HG02884 (cell line): ENCODE results near the gene SGPL1.
"Not testable (repeated sequence)": the region's sequence is repeated elsewhere in the genome, so short reads cannot be mapped to it uniquely, and the experiment has no call there.

ENCODE experiments used
- ATAC-seq: cut with Tn5 transposase; IDR thresholded peaks from one replicate; pipeline ENCODE4 v1.9.1; 2021; ENCODE audit warnings: mild to moderate bottlenecking, moderate library complexity; ENCODE audit not compliant: unreplicated experiment

The SGPL1 gene

GRCh38 chr10:70917226-70917625, 101.5 kb downstream of the SGPL1 start:
- ATAC-seq: no peak

DNA sequence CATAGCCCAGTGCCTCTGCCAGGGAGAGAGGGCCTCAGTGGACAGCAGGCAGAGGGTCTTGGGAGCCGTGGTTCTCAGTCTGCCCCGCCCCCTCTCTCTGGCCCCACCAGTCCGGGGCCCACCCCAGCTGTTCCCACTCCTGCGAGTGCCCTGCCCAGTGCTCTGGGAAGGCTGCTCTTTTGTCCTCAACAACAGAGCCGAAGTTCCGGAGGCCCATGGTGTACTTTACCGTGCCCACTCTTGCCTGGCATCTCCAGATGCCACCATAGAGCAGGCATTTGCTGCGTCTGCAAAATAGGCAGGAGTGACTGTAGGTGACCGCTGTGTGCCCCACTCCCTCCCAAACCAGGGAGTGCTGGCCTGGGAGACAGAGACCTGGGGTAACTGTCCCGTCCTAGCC, 101.9 kb downstream of the SGPL1 start:
- no peak for ATAC-seq

DNA sequence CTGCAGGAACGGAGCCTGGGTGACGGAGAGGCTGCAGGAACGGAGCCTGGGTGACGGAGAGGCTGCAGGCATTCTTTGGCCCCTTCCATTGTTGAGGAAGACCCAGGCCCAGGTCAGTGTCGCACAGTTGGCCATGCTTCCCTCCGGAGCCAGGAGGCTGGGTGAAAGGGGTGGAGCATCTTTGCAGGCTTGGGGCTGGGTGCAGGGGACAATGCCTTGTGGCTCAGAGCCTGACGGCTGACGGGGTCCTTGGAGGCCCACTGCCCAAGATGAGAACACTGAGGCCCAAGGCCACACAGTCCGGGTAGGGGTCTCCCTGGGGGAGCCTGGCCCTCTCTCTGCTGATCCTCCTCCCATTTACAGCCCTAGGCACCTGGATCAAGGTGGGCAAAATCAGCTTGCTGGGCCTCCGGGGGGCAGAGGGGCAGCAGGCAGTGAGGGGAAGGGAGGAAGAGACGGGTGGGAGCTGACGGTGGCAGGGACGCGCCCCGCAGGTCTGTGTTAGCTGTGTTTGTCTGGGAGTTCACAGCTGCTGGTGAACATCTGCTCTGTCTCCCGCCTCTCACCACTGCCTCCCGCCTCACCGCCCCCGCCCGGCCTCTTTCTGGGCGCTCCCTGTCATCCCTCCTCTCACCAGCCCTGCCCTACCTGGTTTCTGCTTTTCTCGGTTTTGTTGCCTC, 103.2 kb downstream of the SGPL1 start:
- no peak for ATAC-seq

GRCh38 chr10:70919906-70920305, 104.2 kb downstream of the SGPL1 start:
- ATAC-seq: not testable (repeated sequence)

GRCh38 chr10:70920519-70920918, 104.8 kb downstream of the SGPL1 start:
- ATAC-seq: no peak

DNA sequence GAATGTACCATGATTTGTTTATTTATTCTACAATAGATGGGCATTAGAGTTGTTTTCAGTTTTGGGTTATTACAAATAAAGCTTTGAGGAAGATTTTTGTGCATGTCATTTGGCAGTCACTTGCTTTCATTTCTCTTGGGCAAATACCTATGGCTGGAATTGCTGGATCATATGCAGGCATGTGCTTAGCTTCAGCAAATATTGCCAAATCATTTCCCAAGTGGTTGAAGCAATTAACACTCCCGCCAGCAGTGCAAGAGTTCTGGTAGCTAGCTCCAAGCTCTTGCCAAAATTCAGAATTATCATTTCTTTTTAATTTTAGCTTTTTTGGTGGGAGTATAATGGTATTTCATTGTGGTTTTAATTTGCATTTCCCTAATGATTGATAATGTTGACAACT, 105.5 kb downstream of the SGPL1 start:
- no peak for ATAC-seq

DNA sequence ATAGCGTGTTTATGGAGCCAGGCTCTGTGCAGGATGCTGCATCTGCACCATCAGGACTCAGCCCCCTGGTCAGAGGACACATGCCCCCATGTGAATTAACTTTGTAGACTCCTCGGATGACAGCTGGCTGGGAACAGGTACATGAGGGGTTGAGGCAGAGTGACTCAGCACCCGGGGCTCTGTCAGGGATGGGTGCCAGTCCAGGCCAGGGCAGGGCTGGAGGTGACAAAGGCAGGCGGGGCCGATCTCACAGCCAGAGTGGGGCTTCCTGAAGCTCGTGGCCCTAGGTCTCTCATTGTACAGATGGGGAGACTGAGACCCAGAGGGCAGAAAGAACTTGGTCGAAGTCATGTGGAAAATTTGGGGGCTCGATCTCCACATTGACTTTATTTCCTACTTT, 107.9 kb downstream of the SGPL1 start:
- no peak for ATAC-seq

- ATAC-seq: no peak
These were observed 109.9 kb downstream of the SGPL1 start for GRCh38 chr10:70925377-70926225.

GRCh38 chr10:70926226-70927000, 110.7 kb downstream of the SGPL1 start:
- ATAC-seq: no peak

DNA sequence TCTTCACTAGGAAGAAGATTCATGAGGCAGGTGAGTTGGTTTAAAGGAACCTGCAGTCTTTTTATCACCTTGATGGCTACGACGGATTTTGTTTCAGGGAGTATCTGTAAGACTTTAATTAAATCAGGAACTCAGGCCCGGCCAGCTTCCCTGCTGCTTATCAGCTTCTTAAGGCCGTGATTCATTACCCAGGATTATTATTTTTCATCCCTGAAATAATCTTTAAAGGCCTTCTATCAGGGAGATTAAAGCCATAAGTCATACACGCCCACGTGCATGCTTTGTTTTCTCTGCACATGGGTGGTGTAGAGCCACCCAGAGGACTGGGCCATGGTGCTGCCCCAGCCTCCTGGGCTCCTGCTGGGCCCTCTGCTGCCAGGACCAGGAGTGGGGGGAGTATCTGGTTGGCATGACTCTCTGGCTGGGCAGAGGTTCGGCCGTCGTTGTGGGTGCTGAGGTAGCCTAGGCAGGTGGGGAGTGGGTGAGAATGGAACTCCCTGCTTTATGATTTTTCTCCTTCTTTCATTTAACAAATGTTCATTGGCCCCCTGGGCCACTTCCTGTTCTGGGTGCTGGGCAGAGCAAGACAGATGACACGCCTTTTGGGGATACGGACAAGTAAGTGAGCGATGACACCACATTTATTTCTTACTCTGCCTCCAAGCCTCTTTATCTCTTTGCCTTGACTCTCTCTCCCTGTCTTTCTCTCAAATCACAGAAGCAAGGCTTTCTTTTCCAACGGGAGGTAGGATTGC, 111.6 kb downstream of the SGPL1 start:
- no peak for ATAC-seq

DNA sequence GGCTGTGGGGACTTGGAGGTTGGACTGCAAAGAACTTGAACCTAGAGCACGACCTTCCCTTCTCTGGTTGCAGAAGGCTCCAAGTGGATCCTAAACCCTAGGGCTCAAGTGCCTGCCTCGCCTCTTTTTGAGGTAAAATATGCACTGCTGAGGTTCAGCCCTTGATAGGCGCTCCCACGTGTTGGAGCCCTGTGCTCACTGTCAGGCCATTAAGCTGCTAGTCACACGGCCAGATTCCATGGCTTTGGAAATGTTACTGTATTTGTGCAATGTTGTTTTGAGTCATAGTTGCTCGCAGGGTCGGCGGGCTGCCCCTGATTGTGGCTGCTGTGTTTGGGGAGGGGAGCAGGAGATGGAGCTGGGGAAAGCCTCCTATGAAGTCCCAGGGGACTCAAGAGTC, 112.4 kb downstream of the SGPL1 start:
- no peak for ATAC-seq

DNA sequence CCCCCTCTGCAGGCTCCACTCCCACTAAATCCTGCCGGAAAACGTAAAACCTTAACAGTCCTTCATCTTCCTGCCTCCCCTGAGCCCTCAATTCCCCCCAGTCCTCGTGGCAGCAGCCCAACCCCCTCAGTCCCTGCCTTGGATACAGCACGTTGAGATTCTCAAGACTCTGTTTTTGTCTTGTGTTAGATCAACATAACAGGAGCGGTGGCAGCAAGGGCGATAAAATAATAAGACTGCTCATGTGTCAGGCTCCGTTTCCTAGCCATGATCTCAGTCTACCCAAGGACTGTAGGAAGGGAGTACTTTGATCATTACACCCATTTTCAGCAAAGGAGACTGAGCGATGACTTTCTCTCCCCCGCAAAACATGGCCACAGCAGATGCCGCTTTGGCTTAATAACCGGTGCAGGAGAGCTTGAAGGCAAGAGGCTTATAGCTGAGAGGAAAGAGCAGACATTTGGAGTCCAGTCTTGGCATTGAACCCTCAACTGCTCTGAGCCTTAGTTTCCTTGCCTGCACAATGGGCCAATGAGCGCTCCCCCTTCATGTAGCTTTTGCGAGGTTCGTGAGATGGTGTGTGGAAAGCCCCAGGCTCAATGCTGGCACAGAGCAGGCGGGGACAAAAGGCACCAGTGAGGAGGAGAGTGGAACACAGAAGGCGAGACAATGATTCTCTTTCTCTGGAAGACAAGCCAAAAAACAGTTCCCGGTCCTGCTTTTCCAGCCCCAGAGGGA, 114.7 kb downstream of the SGPL1 start:
- ATAC-seq: no peak
